Fibroblast of the aortic adventitia (primary cell): ENCODE results near the gene NCAPD3. TPM values are rescaled to one million over a fixed set of nuclear protein-coding genes. Genes with fewer than 3 reads are reported as not detected.

Source experiments
- DNase-seq: peaks from one replicate; pipeline ENCODE4 v3.0.0-alpha.2; 2010; ENCODE audit warnings: low read depth
- H3K4me3 ChIP-seq: 2 replicates; pipeline ENCODE4 v1.5.1; 2011; ENCODE audit warnings: low read depth, mild to moderate bottlenecking, control low read depth, low read length, moderate library complexity
- CTCF ChIP-seq: IDR thresholded peaks from 2 replicates; pipeline ENCODE4 v1.5.1; 2011; ENCODE audit warnings: mild to moderate bottlenecking, low read length, control low read depth, inconsistent platforms; ENCODE audit not compliant: insufficient read depth
- total RNA-seq: library from RNA; depleted of rRNA; stranded (reverse); fragments of >200 nt; gene quantifications from 2 replicates; pipeline ENCODE4 v1.2.3, GENCODE V29; 2012; ENCODE audit warnings: low replicate concordance

NCAPD3 gene
- total RNA-seq, 1 donor, result 29.7 TPM

- H3K4me3 ChIP-seq, result no peak overlapping the region
- TF ChIP-seq CTCF, result no peak
- DNase-seq, result no peak
Observed at GRCh38 chr11:134154441-134154840, 69.3 kb downstream of the NCAPD3 start.

DNA sequence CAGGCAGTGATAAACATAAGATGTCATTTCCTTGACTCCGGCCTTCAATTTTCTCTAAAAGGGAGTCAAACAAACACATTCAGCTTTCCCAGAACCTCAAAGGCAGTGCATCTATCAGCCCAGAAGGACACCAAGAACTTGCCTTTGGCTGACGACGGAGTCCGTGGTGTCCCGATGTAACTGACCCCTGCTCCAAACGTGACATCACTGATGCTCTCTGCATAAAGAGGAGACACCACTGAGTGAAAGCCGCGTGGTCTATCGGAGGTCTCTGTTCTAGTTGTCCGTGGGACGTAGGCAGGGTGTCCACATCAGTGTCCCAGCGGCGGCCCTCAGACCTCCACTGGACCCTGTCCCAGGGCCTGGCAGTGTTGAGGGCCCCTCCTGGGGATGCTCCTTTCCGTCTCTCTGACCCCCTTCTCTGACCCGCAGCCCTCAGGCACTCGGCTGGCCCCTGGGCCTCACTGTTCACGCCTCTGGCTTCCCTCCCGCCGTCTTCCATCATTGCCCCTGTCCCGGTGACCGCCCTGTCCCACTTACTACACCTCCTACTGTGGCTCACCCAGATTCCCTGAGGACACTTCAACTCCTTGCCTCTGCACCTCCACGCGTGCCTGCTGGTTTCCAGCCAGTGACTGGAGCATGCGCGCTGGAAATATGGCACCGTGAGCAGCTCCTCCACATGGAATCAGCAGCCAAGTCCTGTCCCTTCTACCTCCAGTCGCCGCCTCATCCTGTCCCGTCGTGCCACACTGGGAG is 70.4 kb downstream of the NCAPD3 start:
- H3K4me3 ChIP-seq, result no peak overlapping the region
- TF ChIP-seq CTCF, result no peak
- DNase-seq, result no peak

GRCh38 chr11:134152696-134153095 is 71.1 kb downstream of the NCAPD3 start:
- no peak for TF ChIP-seq CTCF

DNA sequence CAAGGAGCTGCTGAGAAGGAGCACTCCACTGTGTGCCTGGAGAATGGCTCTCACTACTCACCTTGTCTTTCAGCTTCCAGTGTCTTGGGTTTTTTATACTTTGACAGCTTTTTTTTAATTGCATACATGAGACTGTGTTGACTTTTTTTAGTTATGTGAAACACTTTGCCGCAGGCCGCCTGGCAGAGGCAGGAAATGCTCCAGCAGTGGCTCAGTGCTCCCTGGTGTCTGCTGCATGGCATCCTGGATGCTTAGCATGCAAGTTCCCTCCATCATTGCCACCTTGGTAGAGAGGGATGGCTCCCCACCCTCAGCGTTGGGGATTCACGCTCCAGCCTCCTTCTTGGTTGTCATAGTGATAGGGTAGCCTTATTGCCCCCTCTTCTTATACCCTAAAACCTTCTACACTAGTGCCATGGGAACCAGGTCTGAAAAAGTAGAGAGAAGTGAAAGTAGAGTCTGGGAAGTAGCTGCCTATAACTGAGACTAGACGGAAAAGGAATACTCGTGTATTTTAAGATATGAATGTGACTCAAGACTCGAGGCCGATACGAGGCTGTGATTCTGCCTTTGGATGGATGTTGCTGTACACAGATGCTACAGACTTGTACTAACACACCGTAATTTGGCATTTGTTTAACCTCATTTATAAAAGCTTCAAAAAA is 72.6 kb downstream of the NCAPD3 start:
- no peak overlapping the region for H3K4me3 ChIP-seq
- no peak for DNase-seq
- TF ChIP-seq CTCF, result no peak

More at GRCh38 chr11:134152696-134153095, 71.1 kb downstream of the NCAPD3 start:
- no peak overlapping the region for H3K4me3 ChIP-seq
- no peak for DNase-seq

GRCh38 chr11:134150195-134150903 is 73.4 kb downstream of the NCAPD3 start:
- DNase-seq, result no peak
- H3K4me3 ChIP-seq, result no peak overlapping the region
- TF ChIP-seq CTCF, result no peak

GRCh38 chr11:134149371-134149770 is 74.4 kb downstream of the NCAPD3 start:
- TF ChIP-seq CTCF, result no peak
- DNase-seq, result no peak
- H3K4me3 ChIP-seq, result no peak overlapping the region
